HG02884 (cell line): ENCODE results near the gene UBASH3B.
A peak's percentile ranks its signal among the peaks of the same experiment; 100 is the strongest.

Experiments
- ATAC-seq: cut with Tn5 transposase; IDR thresholded peaks from one replicate; pipeline ENCODE4 v1.9.1; 2021; ENCODE audit warnings: mild to moderate bottlenecking, moderate library complexity; ENCODE audit not compliant: unreplicated experiment

The UBASH3B gene

GRCh38 chr11:122777343-122777742 is 121.8 kb downstream of the UBASH3B start:
- ATAC-seq, result no peak

- no peak for ATAC-seq
Measured at GRCh38 chr11:122778148-122778547, 122.6 kb downstream of the UBASH3B start.

- ATAC-seq, result no peak
Measured at GRCh38 chr11:122779047-122779629, 123.6 kb downstream of the UBASH3B start.

GRCh38 chr11:122780296-122780949 is 124.9 kb downstream of the UBASH3B start:
- ATAC-seq, result no peak

- ATAC-seq, result no peak
Measured at GRCh38 chr11:122781378-122782195, 126.1 kb downstream of the UBASH3B start.

DNA sequence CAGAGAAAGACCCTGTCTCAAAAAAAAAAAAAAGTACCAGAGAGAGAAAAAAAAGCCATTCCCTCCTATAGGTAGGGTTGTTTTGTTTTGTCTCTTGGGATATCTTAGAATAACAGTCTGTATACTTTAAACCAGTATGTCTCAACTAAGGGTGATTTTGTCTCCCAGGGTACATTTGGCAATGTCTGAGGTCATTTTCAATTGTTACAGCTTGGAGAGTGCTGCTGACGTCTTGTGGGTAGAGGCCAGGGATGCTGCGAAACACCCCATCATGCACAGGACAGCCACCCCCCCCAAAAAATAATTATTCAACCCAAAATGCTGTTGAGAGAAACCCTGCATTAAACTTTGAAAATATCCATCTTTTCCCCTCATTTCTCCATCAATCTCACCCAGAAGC is 126.7 kb downstream of the UBASH3B start:
- no peak for ATAC-seq

- ATAC-seq, result no peak
Measured at GRCh38 chr11:122784325-122784955, 128.9 kb downstream of the UBASH3B start.

- ATAC-seq, result no peak
Measured at GRCh38 chr11:122785031-122785541, 129.6 kb downstream of the UBASH3B start.

DNA sequence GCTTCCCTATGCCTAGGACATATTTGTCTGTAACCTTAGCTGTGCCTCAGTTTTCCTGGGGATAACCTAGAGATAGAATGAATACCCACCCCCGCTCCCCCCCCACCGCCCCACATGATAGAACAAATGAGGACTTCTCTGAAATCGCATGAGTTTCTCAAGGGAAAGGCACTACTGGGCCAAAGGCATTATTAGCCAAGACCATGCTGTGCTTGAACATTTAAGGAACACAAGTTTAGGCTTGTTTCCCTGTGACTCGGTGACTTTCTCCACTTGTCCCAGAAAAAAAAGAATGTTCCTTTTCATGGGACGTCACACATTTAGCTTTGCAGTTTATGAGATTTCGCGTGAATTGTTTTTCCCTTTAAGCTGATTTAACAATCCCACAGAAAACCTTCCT is 131.4 kb downstream of the UBASH3B start:
- ATAC-seq, result no peak

GRCh38 chr11:122788781-122789535 is 133.4 kb downstream of the UBASH3B start:
- ATAC-seq, result no peak

- ATAC-seq, result no peak
Measured at GRCh38 chr11:122789907-122790306, 134.4 kb downstream of the UBASH3B start.

GRCh38 chr11:122791411-122791810 is 135.9 kb downstream of the UBASH3B start:
- ATAC-seq, result no peak

DNA sequence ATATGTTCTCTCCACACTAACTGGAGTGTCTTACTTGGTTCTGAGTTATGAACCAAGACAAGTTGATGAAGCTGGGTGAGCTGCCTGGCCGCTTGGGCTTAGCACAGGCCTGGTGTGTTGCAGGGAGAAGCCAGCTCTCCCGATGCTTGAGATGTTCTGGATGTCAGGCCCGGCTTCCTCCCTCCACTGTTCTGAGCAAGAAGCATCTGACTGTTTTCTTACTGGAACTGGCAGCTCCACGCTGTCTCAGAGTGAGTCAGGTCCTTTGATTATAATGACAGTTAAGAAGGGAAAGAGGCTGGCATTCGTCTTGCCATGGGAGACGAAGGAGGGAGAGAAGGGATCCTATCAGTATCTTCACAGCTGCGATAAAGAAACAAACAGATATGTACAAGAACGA is 136.3 kb downstream of the UBASH3B start:
- no peak for ATAC-seq

DNA sequence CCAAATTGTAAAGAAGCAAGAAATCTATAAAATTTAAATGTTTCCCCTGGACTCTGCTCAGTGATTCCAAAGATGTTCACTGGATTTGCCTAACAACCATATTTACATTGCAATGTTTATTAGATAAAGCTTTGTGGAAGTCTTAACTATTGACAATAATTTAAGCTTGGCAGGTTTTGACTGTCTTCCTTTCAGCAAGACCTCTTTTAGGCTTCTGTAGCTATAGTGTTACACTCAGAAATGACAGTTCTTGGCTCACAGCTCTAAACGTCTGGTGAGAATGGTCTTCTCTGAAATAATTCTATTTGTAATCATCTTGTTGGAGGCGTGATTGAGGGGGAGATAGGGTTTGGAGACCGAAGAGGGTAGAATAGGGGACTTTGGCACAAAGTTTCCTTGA is 138.0 kb downstream of the UBASH3B start:
- no peak for ATAC-seq

GRCh38 chr11:122795307-122795706 is 139.8 kb downstream of the UBASH3B start:
- no peak for ATAC-seq

- peak; percentile 79 for ATAC-seq
Measured at GRCh38 chr11:122796128-122796717, 140.7 kb downstream of the UBASH3B start.

DNA sequence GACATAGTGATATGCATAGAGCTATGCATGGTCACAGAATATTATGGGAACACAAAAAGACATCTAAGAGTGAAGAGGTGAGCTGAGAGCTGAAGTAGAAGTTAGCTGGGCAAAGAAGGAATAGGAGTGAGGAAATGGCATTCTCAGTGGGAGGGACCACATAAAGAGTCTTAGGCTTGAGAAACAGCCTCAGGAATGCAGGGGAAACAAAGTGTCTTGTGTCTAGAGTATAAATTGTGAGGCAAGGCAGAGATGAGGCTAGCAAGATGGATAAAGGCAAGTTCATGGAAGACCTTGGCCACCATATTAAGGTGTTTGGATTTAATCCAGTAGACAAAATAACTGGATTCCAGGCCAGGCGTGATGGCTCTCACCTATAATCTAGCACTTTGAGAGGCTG is 142.1 kb downstream of the UBASH3B start:
- ATAC-seq, result no peak

- ATAC-seq, result no peak
Measured at GRCh38 chr11:122799406-122800105, 144.0 kb downstream of the UBASH3B start.

- no peak for ATAC-seq
Measured at GRCh38 chr11:122802876-122803275, 147.4 kb downstream of the UBASH3B start.

DNA sequence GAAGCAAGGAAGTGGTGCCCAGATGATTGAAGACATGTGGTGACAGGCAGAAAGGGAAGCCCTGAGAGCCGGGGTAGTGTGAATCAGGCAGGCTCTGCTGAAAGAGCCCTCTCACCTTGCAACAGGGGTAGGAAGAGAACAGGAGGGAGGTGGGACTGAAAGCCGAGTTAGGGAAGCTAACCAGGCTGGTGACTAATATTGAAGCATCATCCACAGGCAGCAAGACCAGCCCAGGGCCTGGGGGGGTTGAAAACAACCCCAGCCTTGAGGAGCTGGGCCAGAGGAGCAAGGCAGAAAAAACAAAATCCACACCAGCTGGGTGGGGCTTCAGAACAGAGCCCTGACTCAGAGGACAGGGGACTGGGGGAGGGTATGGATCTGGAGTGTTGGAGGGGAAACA is 147.8 kb downstream of the UBASH3B start:
- no peak for ATAC-seq
